Measurements from ENCODE around the gene KRT14.
"Not testable (repeated sequence)": the region's sequence is repeated elsewhere in the genome, so short reads cannot be mapped to it uniquely, and the experiment has no call there.

The KRT14 gene

DNA sequence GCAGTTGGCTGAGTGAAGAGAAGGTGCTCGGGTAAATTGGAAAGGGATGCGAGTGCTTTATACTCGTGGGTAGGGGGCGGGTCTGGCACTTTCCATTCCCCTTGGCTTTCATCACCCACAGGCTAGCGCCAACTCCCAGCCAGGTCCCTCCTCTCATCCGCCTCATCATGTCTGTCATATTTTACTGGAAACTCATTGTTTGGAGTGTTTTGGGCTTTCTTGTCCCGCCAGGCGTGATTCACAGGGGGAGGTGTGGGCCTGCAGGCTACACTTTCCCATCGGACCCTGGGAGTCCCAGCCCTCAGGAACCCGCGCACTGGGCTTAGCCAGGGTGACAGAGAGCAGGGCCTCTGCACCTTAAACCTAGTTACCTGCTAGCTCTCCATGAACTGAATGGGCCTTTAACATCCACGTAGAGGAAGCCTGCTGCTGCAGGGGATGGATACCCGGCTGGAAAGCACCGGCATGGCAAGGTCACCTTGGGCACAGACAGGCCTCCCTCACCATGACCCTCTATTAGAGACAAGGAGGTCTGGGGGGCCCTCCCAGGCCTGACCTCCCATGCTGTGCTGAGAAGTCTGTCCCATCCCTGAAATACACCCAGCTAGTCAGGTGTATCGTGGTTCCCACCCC is at the start of gene KRT14:
KRT14 (minus strand) TSS at position 33 of the 633 bp plus-strand sequence. CDS start 61 bp downstream, outside the sequence.
- Mint-ChIP-seq H3K36me3 (no peaks in the 10 kb centered on the region), H3K4me3 (no peak within 1 kb of the TSS), H3K4me1 (no peaks in the 10 kb centered on the region), H3K27ac (no peak within 1 kb of the TSS), H3K9me3 (no peaks in the 10 kb centered on the region), H3K27me3 (peaks cover 26% of the 10 kb centered on the region)
- no peak for ATAC-seq (ENCODE audit: low read depth)
- DNase-seq (ENCODE audit: low spot score in 2 of 2) = no peak

DNA sequence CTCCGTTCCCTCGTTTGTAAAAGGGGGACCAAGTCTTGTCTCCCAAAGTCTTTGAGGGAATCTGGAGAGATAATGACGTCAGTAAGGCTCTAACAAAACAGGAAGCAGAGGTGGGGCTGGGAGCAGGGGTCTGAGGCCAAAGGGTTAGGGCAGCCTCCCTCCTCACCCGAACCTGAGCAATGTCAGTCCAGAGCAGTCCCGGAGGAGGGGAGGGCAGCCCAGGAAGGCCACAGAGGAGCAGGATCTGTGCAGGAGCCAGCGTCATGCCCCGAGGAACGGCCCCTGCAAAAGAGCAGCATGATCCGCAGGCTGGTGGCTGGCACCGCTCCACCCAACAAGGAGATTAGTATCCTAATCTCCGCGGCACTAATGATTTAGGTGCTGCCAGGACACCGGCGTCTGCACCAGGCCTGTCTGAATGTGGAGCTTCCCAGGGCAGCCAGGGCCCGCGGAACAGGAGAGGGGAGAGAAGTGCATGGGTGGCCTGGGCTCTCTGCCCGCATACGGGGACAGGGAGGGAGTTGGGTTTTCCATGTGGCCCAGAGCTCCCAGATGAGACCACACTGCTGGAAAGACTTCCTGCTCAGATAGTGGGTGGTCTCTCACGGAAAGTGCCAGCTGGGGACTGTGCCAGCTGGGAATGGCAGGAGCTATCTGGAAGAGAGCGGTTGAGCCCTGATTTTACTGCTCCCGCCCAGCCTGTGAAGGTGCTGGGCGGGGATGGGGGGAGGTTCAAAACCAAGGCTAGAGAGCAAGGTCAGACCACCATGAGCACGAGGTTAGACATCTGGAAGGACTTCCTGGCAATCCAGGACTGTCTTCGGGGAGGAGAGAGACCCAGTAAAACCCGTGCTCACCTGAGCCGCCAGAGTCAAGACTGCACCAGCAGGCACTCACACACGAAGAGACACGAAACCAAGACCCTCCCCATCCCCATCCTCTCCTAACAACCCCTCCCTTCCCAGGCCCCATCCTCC is 48.7 kb upstream of the KRT14 start:
- no peak for DNase-seq (ENCODE audit: low spot score in 2 of 2)

GRCh38 chr17:41634639-41635038 is 47.9 kb upstream of the KRT14 start:
- ATAC-seq (ENCODE audit: low read depth) (no peak), DNase-seq (ENCODE audit: low spot score in 2 of 2) (no peak)
- Mint-ChIP-seq H3K4me3 (no peak overlapping the region), H3K4me1 (no peaks in the 10 kb centered on the region), H3K27me3 (peaks cover 5% of the 10 kb centered on the region), H3K27ac (no peak overlapping the region), H3K9me3 (no peaks in the 10 kb centered on the region), H3K36me3 (no peaks in the 10 kb centered on the region)

More for the DNA sequence above, 48.7 kb upstream of the KRT14 start:
- H3K27ac Mint-ChIP-seq = no peak overlapping the region
- H3K4me1 Mint-ChIP-seq = no peaks in the 10 kb centered on the region
- peaks cover 5% of the 10 kb centered on the region for H3K27me3 Mint-ChIP-seq
- no peak overlapping the region for H3K4me3 Mint-ChIP-seq
- ATAC-seq (ENCODE audit: low read depth) = no peak
- no peaks in the 10 kb centered on the region for H3K9me3 Mint-ChIP-seq
- H3K36me3 Mint-ChIP-seq = no peaks in the 10 kb centered on the region

DNA sequence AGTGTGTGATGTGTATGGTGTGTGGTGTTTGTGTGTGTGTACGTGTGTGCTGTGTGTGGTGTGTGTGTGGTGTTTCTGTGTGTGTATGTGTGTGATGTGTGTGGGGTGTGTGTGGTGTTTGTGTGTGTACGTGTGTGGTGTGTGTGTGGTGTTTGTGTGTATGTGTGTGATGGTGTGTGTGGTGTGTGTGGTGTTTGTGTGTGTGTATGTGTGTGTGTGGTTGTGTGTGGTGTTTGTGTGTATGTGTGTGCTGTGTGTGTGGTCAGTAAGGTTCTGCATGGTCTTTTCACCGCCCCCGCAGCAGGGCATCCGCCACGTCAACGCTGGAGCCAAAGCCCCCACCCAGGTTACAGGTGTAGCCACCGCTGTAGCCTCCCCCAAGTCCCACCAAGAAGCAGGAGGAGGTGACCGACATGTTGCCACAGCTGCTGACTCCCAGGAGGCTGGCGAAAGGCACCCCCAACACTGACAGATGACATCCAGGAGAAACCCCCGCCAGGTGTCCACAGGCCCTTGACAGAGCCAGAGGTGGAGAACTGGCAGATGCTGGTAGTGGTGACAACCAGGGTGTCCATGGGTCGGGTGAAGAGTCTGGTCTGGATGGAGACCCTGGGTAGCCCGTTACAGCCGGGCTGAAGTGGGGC is 47.0 kb upstream of the KRT14 start:
- DNase-seq (ENCODE audit: low spot score in 2 of 2) (no peak), ATAC-seq (ENCODE audit: low read depth) (peak; percentile 39)
- Mint-ChIP-seq H3K4me1 (no peaks in the 10 kb centered on the region), H3K36me3 (no peaks in the 10 kb centered on the region), H3K9me3 (no peaks in the 10 kb centered on the region), H3K27ac (no peak overlapping the region), H3K4me3 (no peak overlapping the region), H3K27me3 (peaks cover 1% of the 10 kb centered on the region)

DNA sequence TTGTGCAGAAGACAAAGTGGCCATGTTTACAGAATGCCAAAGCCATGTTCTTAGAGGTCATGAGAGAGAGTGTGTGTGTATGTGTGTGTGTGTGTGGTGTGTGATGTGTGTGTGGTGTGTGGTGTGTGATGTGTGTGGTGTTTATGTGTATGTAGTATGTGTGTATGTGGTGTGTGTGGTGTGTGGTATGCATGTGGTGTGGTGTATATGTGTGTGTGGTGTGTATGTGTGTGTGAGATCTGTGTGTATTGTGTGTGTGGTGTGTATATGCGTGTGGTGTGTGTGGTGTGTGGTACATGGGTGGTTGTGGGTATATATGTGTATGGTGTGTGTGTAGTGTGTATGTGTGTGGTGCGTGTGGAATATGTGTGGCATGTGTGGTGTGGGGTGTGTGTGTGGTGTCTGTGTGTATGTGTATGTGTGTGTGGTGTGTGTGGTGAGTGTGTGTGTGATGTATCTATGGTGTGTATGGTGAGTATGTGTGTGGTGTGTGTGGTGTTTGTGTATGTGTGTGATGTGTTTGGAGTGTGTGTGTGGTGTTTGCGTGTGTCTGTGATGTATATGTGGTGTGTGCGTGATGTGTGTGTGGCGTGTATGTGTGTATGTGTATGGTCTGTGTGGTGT is 45.9 kb upstream of the KRT14 start:
- Mint-ChIP-seq H3K27ac (no peak overlapping the region), H3K4me1 (no peaks in the 10 kb centered on the region), H3K9me3 (no peaks in the 10 kb centered on the region), H3K4me3 (no peak overlapping the region), H3K27me3 (peaks cover 1% of the 10 kb centered on the region), H3K36me3 (no peaks in the 10 kb centered on the region)
- ATAC-seq (ENCODE audit: low read depth) (no peak), DNase-seq (ENCODE audit: low spot score in 2 of 2) (no peak)

DNA sequence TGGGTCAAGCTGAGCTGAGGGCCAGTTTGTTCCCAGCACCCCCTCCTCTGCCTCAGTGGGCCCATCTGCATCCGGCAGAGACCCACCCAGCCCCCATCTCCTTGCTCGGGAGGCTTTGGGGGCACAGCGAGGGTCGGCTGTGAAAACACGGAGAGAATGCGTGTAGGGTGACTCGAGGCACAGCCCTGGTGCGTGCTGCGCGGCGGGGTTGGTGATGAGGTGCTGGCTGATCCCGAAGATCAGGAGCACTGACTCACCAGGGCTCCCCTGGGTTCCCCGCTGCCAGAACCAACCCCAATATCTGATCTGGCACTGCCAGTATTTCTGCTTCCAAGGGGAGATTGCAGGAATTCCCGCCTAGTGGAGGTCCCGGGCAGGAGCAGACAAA is 45.2 kb upstream of the KRT14 start:
- ATAC-seq (ENCODE audit: low read depth) (no peak), DNase-seq (ENCODE audit: low spot score in 2 of 2) (no peak)
- H3K27me3 Mint-ChIP-seq = peaks cover 6% of the 10 kb centered on the region
- H3K36me3 Mint-ChIP-seq = no peaks in the 10 kb centered on the region
- no peak overlapping the region for H3K4me3 Mint-ChIP-seq
- H3K27ac Mint-ChIP-seq = no peak overlapping the region
- H3K4me1 Mint-ChIP-seq = no peaks in the 10 kb centered on the region
- H3K9me3 Mint-ChIP-seq = no peaks in the 10 kb centered on the region

DNA sequence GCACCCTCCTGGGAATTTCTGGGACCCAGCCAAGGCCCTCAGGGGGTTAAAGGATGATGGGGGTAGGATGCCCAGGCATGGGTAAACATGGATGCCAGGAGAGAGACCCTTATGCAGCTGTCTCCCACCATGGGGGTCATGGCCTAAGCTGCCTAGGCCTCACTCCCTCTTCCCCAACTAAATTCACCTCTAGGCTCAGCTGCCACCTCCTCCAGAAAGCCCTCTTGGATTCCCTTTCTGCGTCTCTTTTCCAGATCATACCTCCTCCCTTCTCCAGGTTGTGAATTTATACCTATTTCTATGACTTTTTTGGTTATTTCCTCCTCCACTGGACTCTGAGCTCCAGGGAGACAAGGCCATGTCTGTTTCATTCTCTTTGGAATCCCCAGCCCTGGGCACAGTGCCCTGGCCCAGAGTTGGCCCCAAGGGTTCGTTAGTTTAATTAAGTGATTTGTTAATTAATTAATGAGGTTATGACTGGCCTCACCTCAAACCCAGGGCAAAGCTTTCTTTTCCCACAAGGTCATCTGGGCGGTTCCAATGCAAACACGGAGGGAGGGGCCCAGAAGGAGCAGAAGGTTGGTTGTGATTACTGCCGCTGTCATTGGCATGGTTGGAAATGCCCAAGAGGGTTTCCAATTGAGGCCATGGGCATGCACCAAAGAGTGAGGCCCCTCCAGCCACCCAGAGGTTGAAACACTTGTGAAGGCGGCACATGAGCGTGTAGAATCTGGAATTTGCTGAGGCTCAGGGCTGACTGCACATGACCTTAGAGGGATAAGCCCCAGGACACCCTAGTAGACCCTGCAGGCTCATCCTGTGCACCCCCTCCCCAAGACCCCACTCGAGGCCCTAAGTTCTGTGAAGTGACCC is 44.6 kb upstream of the KRT14 start:
- H3K4me3 Mint-ChIP-seq = no peak overlapping the region
- no peak overlapping the region for H3K27ac Mint-ChIP-seq
- H3K27me3 Mint-ChIP-seq = peaks cover 6% of the 10 kb centered on the region
- H3K4me1 Mint-ChIP-seq = no peaks in the 10 kb centered on the region
- no peaks in the 10 kb centered on the region for H3K9me3 Mint-ChIP-seq
- DNase-seq (ENCODE audit: low spot score in 2 of 2) = no peak
- ATAC-seq (ENCODE audit: low read depth) = no peak
- H3K36me3 Mint-ChIP-seq = no peaks in the 10 kb centered on the region

DNA sequence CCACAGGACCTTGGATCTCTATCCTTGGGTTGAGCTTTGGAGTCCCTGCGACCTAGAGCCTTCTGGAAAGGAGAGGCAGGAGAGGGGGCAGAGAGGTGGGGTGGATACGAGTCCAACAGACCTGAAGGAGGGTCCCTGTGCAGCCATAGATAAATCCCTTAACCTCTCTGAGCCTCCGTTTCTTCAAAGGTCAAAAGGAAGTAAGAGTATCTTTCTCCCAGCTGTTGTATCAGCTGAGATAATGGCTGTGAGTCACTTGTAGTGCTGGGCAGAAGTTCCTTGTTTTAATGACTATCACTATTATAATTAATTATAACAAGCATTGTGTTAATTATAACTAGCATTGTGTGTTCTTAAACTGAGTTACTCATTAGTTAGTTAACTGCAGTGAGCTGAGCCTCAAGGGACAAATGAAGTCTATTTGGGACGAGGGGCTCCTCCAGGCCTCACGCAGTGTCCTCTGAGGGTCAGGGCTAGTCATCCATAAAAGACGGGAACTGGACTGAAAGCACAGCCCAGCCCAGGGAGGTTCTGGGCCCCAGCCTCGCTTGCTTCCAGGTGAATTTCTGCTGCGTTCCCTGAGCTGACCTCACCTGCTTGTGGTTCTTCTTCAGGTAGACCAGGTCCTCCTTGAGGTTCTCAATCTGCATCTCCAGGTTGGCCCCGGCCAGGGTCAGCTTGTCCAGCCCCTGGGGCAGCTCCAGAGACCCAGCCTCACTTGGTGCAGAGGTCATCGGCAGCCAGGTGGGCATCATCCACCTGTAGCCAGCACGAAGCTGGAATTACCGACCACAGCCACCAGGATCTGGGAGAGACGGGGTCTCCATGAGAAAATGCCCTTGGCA is 43.4 kb upstream of the KRT14 start:
- Mint-ChIP-seq H3K9me3 (no peaks in the 10 kb centered on the region), H3K4me1 (no peaks in the 10 kb centered on the region), H3K4me3 (no peak overlapping the region), H3K27me3 (peaks cover 10% of the 10 kb centered on the region), H3K27ac (no peak overlapping the region), H3K36me3 (no peaks in the 10 kb centered on the region)
- ATAC-seq (ENCODE audit: low read depth) (no peak), DNase-seq (ENCODE audit: low spot score in 2 of 2) (no peak)

- ATAC-seq (ENCODE audit: low read depth) (no peak), DNase-seq (ENCODE audit: low spot score in 2 of 2) (no peak)
- Mint-ChIP-seq H3K27ac (no peak overlapping the region), H3K4me1 (no peaks in the 10 kb centered on the region), H3K9me3 (no peaks in the 10 kb centered on the region), H3K27me3 (peaks cover 13% of the 10 kb centered on the region), H3K36me3 (no peaks in the 10 kb centered on the region), H3K4me3 (no peak overlapping the region)
Measured at GRCh38 chr17:41629316-41629715, 42.6 kb upstream of the KRT14 start.

DNA sequence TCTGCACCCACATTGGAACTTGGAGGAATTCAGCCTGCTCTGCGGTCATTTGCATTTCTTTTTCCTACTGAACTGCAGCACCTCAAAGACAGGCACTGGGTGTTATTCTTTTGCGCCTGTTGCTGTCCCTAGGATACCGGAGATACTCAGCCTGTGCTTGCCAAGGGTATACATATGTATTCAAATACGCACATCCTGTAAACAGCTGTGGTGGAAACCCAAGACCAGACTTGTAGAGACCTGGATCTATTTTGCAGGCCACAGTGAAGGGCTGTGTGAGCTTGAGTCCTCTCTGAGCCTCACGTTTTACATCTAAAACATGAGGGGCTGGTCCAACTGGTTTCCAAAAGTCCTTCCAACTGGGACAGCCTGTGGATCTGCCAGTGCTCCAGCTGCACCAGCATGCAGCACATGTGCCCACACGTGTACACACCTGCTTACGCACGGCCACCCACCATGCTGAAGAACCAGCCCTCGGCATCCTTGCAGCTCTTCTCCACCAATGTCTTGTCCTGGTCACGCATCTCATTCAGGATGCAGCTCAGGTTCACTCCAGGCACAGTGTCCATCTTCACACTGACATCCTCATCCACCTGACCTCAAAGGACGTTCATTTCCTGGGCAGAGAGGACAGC is 42.0 kb upstream of the KRT14 start:
- peaks cover 13% of the 10 kb centered on the region for H3K27me3 Mint-ChIP-seq
- not testable (repeated sequence) for DNase-seq (ENCODE audit: low spot score in 2 of 2); H3K4me3 Mint-ChIP-seq; H3K9me3 Mint-ChIP-seq; H3K4me1 Mint-ChIP-seq; H3K36me3 Mint-ChIP-seq; H3K27ac Mint-ChIP-seq; ATAC-seq (ENCODE audit: low read depth)

DNA sequence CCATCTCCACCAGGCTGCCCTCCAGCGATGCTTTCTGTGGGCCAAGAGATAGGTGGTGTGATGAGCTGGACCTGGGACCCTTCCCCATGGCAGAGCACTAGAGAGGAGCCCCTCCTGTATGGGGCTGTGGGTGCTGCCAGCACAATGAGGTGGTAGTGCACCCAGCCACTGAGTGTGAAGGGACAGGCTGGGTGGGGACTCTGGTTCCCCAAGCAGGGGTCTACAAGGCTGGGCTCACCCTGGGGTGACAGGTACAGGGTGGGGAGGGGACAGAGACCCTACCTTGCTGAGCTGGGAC is 41.3 kb upstream of the KRT14 start:
- not testable (repeated sequence) for H3K36me3 Mint-ChIP-seq; DNase-seq (ENCODE audit: low spot score in 2 of 2); H3K4me3 Mint-ChIP-seq; H3K27ac Mint-ChIP-seq; H3K4me1 Mint-ChIP-seq; H3K9me3 Mint-ChIP-seq; ATAC-seq (ENCODE audit: low read depth)
- H3K27me3 Mint-ChIP-seq = peaks cover 13% of the 10 kb centered on the region

GRCh38 chr17:41627316-41628072 is 40.8 kb upstream of the KRT14 start:
- no peaks in the 10 kb centered on the region for H3K4me1 Mint-ChIP-seq

More at GRCh38 chr17:41627316-41628072, 40.8 kb upstream of the KRT14 start:
- DNase-seq (ENCODE audit: low spot score in 2 of 2) (no peak), ATAC-seq (ENCODE audit: low read depth) (no peak)
- Mint-ChIP-seq H3K27me3 (peaks cover 13% of the 10 kb centered on the region), H3K36me3 (no peaks in the 10 kb centered on the region), H3K9me3 (no peaks in the 10 kb centered on the region), H3K4me3 (no peak overlapping the region), H3K27ac (no peak overlapping the region)

Data from memory B cell (primary cell).